ENCODE data around the gene C16orf95.

GRCh38 chr16:87316923-87317749 is at the start of gene C16orf95:
- TF ChIP-seq CTCF (IDR thresholded peaks at IDR 0.05; ENCODE audit: low read depth, low read length) (peak; percentile 56), EZH2phosphoT487 (IDR thresholded peaks at IDR 0.05; ENCODE audit: low read depth) (no peak)

Measured in OCI-LY3 (cell line).